GM21786 (cell line): ENCODE data around the gene SMOC2.

Experiments
- ATAC-seq: cut with Tn5 transposase; IDR thresholded peaks from one replicate; pipeline ENCODE4 v1.9.1; 2021; ENCODE audit not compliant: unreplicated experiment

Gene SMOC2

GRCh38 chr6:168415098-168415992 lies 25.6 kb upstream of the SMOC2 start:
- ATAC-seq: no peak

DNA sequence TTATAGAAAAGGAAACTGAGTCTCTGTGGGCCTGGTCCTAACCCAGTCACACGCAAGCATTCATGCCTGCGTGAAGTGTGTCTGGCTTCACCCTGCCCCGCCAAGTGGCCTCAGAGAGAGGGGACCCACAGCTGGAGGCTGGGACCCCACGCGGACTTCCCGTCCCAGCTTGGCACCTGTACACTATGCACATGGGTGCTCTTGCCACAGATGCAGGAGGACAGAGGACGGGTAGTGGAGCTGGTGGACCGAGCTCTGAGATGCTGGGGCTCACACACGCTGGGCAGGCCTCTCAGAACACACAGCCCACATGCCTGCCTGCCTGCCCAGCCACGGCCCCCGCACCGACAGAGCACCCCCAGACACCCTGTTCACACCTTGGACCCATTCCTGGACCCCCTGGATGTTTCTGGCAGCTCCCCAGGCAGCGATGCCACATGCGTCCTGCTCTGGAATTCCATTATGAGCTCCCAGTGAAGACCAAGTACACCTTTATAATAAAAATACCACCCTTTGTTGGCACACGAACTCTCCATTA lies 24.9 kb upstream of the SMOC2 start:
- no peak for ATAC-seq

- no peak for ATAC-seq
Measured at GRCh38 chr6:168416531-168416930, 24.5 kb upstream of the SMOC2 start.

GRCh38 chr6:168417191-168417590 lies 23.8 kb upstream of the SMOC2 start:
- ATAC-seq: no peak

DNA sequence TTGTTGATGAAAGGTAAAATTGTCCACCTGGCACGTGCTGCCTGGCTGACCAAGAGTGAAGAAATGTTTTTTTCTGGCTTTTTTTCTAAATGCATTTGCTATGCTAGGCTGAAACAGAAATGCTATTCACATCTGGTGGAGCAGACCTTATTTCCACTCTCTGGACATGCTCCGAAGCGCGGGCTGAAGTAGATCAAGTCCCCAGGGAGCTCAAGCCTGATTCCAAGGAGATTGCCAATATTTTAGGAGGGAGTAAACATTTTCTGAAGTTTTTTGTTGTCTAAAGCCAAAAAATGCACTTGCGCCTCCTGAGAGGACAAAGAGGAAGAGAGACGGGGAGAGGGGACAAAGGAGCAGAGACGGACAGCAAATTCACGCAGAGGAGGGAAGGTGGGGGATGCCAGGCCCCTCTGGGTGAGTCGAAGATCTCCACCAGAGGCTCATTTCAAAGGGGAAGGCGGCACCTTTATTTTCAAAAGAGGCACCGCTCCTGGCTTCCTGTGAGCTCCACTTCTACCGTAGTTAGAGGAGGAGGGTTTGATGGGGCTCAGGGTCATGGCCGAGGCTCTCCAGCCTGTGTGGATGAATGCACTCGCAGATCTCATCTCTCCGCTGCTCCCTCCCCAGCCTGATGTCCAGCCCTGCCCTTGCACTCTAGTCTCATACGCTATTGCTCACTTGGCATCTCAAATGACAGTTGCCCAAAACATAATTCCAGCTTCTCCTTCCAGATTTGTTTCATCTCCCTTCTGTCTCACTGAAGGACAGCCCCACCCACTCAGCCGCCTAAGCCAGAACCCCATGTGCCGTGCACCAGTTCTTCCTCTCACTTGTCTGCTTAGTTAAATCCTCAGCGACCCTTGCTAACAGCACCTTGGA lies 23.1 kb upstream of the SMOC2 start:
- ATAC-seq: no peak

DNA sequence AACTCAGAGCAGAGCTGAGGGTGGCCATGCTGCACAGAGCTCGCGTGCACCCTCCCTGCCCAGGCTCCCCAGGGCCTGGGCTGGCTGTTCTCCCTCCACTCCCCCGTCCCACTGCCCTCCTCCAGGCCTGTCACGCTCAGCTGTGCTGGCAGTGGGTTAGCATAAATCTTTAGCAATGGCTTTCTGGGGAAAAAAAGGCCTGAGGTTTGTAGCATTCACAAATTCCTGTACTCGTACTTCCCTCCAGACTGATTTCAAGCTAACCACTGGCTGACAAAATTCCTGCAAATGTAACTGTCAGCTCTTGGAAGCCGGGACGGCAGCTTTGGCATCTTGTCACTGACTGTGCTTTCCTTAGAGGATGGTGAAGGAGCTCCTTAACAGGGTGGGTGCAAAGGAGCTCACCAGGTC lies 22.3 kb upstream of the SMOC2 start:
- ATAC-seq: no peak

GRCh38 chr6:168419569-168419968 lies 21.4 kb upstream of the SMOC2 start:
- no peak for ATAC-seq

DNA sequence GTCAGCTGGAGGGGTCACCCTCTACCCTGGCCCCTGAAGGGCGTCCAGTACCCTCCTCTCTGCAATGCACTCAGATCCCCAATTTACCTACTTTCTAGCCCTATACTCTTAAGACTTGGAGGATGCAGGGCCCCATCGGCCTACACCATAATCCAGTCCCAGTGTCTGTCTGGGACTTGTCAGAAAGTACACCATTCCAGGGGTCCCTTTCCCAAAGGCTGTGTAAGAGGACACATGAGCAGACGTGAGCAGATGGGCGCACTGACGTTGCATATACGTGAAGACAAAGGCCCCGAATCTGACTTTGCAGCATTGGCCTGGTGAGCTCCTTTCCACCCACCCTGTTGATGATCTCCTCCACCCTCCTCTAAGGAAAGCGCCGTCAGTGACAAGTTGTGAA lies 20.9 kb upstream of the SMOC2 start:
- no peak for ATAC-seq

- no peak for ATAC-seq
Measured at GRCh38 chr6:168420706-168421105, 20.3 kb upstream of the SMOC2 start.

DNA sequence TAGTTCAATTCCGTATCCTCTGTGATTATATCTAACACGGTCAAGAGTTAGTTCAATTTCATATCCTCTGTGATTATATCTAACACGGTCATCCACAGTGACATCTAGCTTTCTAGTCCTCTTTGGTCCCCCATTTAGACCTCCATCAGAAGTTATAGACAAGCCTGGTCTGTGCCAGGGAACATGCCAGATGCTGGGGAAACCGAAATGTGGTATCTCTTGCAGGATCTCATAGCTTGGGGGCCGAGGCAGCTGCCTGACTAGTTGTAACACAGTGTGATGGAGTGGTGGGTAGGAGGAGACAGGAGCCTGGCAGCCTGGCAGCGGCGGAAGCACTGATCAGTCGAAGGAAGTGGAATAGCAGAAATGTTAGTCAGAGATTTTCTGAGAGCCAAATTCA lies 13.8 kb upstream of the SMOC2 start:
- ATAC-seq: no peak

- ATAC-seq: no peak
Measured at GRCh38 chr6:168428052-168428826, 12.7 kb upstream of the SMOC2 start.

- ATAC-seq: no peak
Measured at GRCh38 chr6:168428863-168429262, 12.1 kb upstream of the SMOC2 start.

DNA sequence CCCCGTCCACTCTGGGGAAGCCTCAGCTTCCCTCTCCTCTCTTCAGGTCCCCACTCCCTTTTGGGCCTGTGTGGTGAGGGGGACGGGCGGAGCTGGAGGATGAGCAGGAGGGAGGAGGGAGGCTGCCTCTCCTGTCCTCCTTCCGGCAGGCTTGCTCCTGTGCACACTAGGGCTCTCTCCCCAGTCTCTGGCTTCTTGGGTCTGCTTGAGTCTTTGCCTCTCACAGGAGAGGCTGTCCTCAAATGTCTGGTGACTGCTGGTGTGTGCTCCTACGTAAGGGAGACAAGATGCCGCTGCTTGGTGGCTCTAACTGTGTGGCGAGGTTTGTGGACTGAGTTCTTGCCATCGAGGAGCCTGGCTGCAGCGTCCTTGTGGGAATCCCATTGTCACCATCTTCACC lies 8.8 kb upstream of the SMOC2 start:
- ATAC-seq: no peak

GRCh38 chr6:168433898-168434297 lies 7.1 kb upstream of the SMOC2 start:
- no peak for ATAC-seq

DNA sequence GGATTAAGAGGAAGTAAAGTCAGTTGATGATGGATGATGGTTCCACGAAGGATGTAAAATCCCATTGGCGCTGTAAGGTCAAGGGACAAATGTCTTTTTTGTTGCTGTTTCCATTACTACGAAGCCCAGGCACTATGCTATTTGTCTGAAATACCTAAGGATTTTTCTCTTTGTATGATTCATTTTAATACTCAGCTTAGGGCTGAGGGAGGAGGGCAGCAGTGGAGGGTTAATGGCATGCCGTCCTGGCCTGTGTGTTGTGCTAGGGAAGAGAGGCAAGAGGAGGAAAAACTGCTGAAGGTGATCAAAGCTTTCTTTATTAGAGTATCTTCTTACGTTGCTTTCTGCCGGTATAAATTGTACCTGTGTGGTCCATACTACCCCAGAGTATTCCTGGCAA lies 6.5 kb upstream of the SMOC2 start:
- ATAC-seq: no peak

GRCh38 chr6:168437751-168438150 lies 3.2 kb upstream of the SMOC2 start:
- ATAC-seq: no peak

- ATAC-seq: no peak
Measured at GRCh38 chr6:168438783-168439520, 2.0 kb upstream of the SMOC2 start.

- ATAC-seq: no peak
Measured at GRCh38 chr6:168439794-168440450, 1.1 kb upstream of the SMOC2 start.

- no peak for ATAC-seq
Measured at GRCh38 chr6:168441434-168442391, 729 bp downstream of the SMOC2 start.
